ENCODE measurements around the gene LARP4B.

Gene LARP4B

DNA sequence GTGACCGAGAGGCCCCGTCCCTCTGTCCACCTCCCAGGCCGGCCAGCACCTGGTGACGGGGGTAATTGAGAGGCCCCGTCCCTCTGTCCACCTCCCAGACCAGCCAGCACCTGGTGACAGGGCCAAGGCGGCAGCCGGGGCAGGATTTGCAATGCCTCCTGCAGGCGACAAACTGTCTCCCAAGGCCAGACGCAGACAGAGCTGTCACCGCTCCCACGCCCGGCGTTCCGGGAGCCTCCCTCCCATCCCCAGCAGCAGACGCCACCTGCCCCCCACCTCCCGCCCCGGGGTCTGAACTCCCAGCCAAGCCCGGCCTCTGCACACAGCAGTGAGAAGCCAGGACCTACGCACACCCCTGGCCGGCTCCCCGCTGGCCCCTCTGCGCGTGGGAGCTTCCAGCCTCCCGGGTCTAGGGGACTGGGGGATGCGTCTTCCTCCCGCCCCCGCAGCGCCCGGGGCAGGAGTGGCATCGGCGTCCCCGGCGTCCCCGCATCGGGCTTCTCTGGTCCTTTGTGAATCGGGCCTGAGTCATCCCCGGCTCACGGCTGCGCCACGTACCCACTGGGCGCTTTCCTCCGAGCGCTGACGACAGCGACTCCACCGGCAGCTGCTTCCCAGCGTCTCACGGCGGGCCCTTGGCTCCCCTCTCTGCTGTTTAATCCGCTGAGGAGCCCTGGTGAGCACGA is 147.0 kb downstream of the LARP4B start:
- H3K36me3 ChIP-seq (ENCODE audit: control insufficient read depth, insufficient read depth, low read length): no peaks in the 10 kb centered on the region
- H3K9ac ChIP-seq (ENCODE audit: low read length): no peak overlapping the region
- H3K4me1 ChIP-seq (ENCODE audit: control insufficient read depth, insufficient read depth, low read length): peaks cover 2% of the 10 kb centered on the region
- H3K4me3 ChIP-seq (ENCODE audit: low read length): no peak overlapping the region
- H3K27me3 ChIP-seq (ENCODE audit: control insufficient read depth, insufficient read depth, low read length): peaks cover 32% of the 10 kb centered on the region
- no peaks in the 10 kb centered on the region for H3K9me3 ChIP-seq (ENCODE audit: control insufficient read depth, low read length)

- no peaks in the 10 kb centered on the region for H3K4me1 ChIP-seq (ENCODE audit: control insufficient read depth, insufficient read depth, low read length)
- no peaks in the 10 kb centered on the region for H3K9me3 ChIP-seq (ENCODE audit: control insufficient read depth, low read length)
- no peak overlapping the region for H3K4me3 ChIP-seq (ENCODE audit: low read length)
- no peaks in the 10 kb centered on the region for H3K36me3 ChIP-seq (ENCODE audit: control insufficient read depth, insufficient read depth, low read length)
- no peak overlapping the region for H3K9ac ChIP-seq (ENCODE audit: low read length)
- peaks cover 32% of the 10 kb centered on the region for H3K27me3 ChIP-seq (ENCODE audit: control insufficient read depth, insufficient read depth, low read length)
Measured at GRCh38 chr10:782751-783648, 148.5 kb downstream of the LARP4B start.

DNA sequence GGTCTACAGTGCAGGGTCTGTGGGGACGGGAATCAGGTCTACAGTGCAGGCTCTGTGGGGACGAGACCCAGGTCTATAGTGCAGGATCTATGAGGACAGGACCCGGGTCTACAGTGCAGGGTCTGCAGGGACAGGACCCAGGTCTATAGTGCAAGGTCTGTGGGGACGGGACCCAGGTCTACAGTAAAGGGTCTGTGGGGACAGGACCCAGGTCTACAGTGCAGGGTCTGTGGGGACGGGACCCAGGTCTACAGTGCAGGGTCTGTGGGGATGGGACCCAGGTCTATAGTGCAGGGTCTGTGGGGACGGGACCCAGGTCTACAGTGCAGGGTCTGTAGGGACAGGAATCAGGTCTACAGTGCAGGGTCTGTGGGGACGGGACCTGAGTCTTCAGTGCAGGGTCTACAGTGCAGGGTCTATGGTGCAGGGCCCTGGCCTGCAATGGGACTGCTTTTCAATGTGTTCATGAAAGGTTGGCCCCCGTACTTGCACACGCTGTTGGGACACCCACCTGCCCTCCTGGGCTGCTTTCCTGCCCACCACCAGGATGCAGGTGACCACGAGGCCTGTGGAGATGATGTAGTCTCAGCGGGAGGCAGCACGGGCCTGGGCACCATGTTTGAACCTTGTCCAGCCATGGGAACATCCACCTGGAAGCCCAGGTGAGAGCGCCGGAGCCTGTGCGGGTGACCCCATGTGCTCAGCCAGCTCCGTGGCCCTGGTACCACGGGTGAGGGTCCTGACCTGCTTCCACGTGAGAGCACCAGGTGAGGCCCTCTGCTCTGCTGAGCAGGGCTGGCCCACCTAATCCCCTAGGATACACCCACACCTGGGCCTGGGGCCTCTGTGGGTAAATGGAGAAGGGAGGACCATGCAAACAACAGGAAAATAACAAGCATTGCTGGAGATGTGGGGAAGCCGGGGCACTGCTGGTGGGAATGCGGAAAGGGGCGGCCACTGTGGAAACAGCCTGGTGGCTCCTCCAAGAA is 150.7 kb downstream of the LARP4B start:
- Histone ChIP-seq H3K9ac (ENCODE audit: low read length) (no peak overlapping the region), H3K4me1 (ENCODE audit: control insufficient read depth, insufficient read depth, low read length) (no peaks in the 10 kb centered on the region), H3K4me3 (ENCODE audit: low read length) (no peak overlapping the region), H3K36me3 (ENCODE audit: control insufficient read depth, insufficient read depth, low read length) (no peaks in the 10 kb centered on the region), H3K9me3 (ENCODE audit: control insufficient read depth, low read length) (no peaks in the 10 kb centered on the region), H3K27me3 (ENCODE audit: control insufficient read depth, insufficient read depth, low read length) (peaks cover 31% of the 10 kb centered on the region)

- Histone ChIP-seq H3K27me3 (ENCODE audit: control insufficient read depth, insufficient read depth, low read length) (peaks cover 15% of the 10 kb centered on the region), H3K4me3 (ENCODE audit: low read length) (no peak overlapping the region), H3K9me3 (ENCODE audit: control insufficient read depth, low read length) (no peaks in the 10 kb centered on the region), H3K36me3 (ENCODE audit: control insufficient read depth, insufficient read depth, low read length) (no peaks in the 10 kb centered on the region), H3K4me1 (ENCODE audit: control insufficient read depth, insufficient read depth, low read length) (no peaks in the 10 kb centered on the region), H3K9ac (ENCODE audit: low read length) (no peak overlapping the region)
Measured at GRCh38 chr10:778626-779330, 152.7 kb downstream of the LARP4B start.

GRCh38 chr10:777913-778479 is 153.5 kb downstream of the LARP4B start:
- no peaks in the 10 kb centered on the region for H3K9me3 ChIP-seq (ENCODE audit: control insufficient read depth, low read length)
- no peak overlapping the region for H3K9ac ChIP-seq (ENCODE audit: low read length)
- H3K36me3 ChIP-seq (ENCODE audit: control insufficient read depth, insufficient read depth, low read length): no peaks in the 10 kb centered on the region
- no peak overlapping the region for H3K4me3 ChIP-seq (ENCODE audit: low read length)
- peaks cover 10% of the 10 kb centered on the region for H3K27me3 ChIP-seq (ENCODE audit: control insufficient read depth, insufficient read depth, low read length)
- no peaks in the 10 kb centered on the region for H3K4me1 ChIP-seq (ENCODE audit: control insufficient read depth, insufficient read depth, low read length)

GRCh38 chr10:776772-777171 is 154.7 kb downstream of the LARP4B start:
- H3K27me3 ChIP-seq (ENCODE audit: control insufficient read depth, insufficient read depth, low read length): no peaks in the 10 kb centered on the region
- H3K9me3 ChIP-seq (ENCODE audit: control insufficient read depth, low read length): no peaks in the 10 kb centered on the region
- no peak overlapping the region for H3K4me3 ChIP-seq (ENCODE audit: low read length)
- H3K9ac ChIP-seq (ENCODE audit: low read length): no peak overlapping the region
- no peaks in the 10 kb centered on the region for H3K36me3 ChIP-seq (ENCODE audit: control insufficient read depth, insufficient read depth, low read length)
- no peaks in the 10 kb centered on the region for H3K4me1 ChIP-seq (ENCODE audit: control insufficient read depth, insufficient read depth, low read length)

DNA sequence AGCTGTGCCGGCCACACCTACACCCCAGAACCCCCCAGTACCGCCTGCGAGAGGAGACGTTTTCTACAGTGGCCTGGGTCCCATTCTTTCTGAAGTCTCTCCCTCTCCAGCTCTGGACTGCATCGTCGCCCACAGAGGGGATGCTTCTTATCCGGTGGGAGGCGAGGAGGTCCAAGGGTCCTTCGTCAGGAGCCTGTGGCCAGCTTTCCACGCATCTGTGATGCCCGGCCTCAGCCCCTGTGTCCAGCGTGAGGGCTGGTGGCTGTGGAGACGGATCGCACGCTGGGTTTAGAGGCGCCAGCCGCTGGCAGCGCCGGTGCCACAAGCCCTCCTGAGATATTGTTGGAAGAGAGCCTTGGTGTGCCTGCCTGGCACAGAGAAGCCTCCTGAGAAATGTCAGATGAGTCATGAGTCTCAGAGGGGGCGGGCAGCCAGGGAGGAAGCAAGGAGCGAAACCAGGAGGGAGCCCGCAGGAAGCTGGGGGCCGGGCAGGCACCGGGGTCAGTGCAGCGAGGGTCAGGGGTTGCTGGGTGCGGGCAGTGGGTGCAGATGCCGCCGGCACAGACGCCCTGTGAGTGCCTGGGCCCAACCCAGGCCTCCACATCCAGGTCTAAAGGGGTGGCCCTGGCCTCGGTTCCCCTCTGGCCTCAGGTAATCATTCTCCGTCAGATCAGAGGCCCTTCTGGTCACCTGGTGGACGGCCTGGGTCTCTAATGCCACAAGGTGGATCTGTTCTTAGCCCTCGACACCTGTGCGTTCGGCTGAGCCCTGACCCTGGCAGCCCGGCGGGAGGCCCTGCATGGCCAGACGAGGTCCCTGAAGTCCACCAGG is 156.0 kb downstream of the LARP4B start:
- no peaks in the 10 kb centered on the region for H3K9me3 ChIP-seq (ENCODE audit: control insufficient read depth, low read length)
- H3K4me3 ChIP-seq (ENCODE audit: low read length): no peak overlapping the region
- H3K27me3 ChIP-seq (ENCODE audit: control insufficient read depth, insufficient read depth, low read length): no peaks in the 10 kb centered on the region
- H3K4me1 ChIP-seq (ENCODE audit: control insufficient read depth, insufficient read depth, low read length): no peaks in the 10 kb centered on the region
- no peaks in the 10 kb centered on the region for H3K36me3 ChIP-seq (ENCODE audit: control insufficient read depth, insufficient read depth, low read length)
- H3K9ac ChIP-seq (ENCODE audit: low read length): no peak overlapping the region

- Histone ChIP-seq H3K4me3 (ENCODE audit: low read length) (no peak overlapping the region), H3K4me1 (ENCODE audit: control insufficient read depth, insufficient read depth, low read length) (no peaks in the 10 kb centered on the region), H3K36me3 (ENCODE audit: control insufficient read depth, insufficient read depth, low read length) (no peaks in the 10 kb centered on the region), H3K9me3 (ENCODE audit: control insufficient read depth, low read length) (no peaks in the 10 kb centered on the region), H3K9ac (ENCODE audit: low read length) (no peak overlapping the region), H3K27me3 (ENCODE audit: control insufficient read depth, insufficient read depth, low read length) (no peaks in the 10 kb centered on the region)
Measured at GRCh38 chr10:774661-775244, 156.8 kb downstream of the LARP4B start.

GRCh38 chr10:774223-774622 is 157.3 kb downstream of the LARP4B start:
- Histone ChIP-seq H3K9me3 (ENCODE audit: control insufficient read depth, low read length) (no peaks in the 10 kb centered on the region), H3K27me3 (ENCODE audit: control insufficient read depth, insufficient read depth, low read length) (no peaks in the 10 kb centered on the region), H3K36me3 (ENCODE audit: control insufficient read depth, insufficient read depth, low read length) (no peaks in the 10 kb centered on the region), H3K4me1 (ENCODE audit: control insufficient read depth, insufficient read depth, low read length) (no peaks in the 10 kb centered on the region), H3K4me3 (ENCODE audit: low read length) (no peak overlapping the region), H3K9ac (ENCODE audit: low read length) (no peak overlapping the region)

DNA sequence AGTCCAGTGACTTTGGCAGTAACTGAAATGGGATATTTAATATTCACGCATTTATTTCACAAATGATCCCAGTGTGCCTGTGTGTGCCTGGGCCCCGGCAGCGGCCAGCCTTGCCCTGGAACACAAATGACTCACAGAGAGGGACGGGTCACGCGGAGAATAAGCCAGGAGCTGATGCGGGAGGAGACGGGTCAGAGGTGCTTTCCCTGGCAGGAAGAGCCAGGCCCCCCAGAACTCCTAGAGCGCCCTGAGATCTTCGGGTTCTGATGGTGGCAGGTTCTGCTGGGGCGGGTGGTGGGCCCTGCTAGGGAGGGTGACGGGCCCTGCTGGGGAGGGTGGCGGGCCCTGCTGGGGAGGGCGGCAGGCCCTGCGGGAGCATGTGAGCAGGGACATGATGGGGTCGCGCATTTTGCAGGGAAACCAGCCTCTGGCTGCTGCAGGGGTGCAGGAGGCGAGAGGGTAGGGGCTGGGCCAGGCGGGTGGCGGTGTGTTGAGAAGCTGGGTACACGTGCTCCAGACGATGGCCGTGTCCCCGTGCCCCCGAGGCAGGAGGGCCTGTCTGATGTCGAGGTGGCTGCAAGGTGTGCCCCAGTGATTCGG is 157.8 kb downstream of the LARP4B start:
- Histone ChIP-seq H3K27me3 (ENCODE audit: control insufficient read depth, insufficient read depth, low read length) (no peaks in the 10 kb centered on the region), H3K36me3 (ENCODE audit: control insufficient read depth, insufficient read depth, low read length) (no peaks in the 10 kb centered on the region), H3K4me1 (ENCODE audit: control insufficient read depth, insufficient read depth, low read length) (no peaks in the 10 kb centered on the region), H3K4me3 (ENCODE audit: low read length) (no peak overlapping the region), H3K9me3 (ENCODE audit: control insufficient read depth, low read length) (no peaks in the 10 kb centered on the region), H3K9ac (ENCODE audit: low read length) (no peak overlapping the region)

Data from mucosa of stomach (tissue), 1 donor.